ENCODE data around the gene ZDHHC4.
A peak's percentile ranks its signal among the peaks of the same experiment; 100 is the strongest.

ZDHHC4 gene

DNA sequence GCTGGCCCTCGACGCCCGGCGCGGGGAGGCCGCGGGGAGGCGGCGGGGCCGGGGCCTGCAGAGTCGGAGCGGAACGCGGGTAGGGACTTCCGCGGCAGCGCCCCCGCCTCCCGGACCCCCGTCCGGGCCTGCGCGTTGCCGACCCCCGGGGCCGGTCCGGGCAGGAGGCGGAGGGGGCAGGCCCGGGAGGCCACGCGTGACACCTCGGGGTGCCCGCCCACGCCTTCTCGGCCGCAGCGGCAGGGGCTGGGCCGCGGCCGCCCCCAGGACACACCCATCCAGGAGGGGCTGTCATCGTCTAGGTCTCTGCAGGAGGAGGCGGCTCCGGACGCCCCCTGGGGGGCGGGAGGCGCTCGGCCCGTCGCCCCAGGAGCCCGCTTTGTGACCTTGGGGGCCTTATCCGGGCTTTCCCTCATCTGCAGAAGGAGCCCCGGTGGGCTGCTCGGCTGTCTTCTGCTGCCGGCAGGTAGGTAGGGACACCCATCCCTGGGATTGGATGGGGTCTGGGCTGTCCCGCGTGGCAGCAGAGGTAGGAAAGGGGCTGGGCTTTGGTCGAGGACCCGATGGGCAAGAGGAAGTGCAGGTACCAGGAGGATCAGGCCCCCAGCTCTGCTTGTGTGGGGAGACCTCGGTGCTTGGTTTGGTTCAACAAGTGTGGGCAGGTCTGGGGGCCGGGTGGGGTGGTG lies 60.4 kb downstream of the ZDHHC4 start:
- peak; percentile 56 to 60 for DNase-seq
